Heart left ventricle (tissue), 13 donors: Measurements from ENCODE around the gene RRP1.

ENCODE experiments used
- CTCF ChIP-seq, 12 donors: fragments of 200-600 bp; sonication (generic) in 4 of 12; IDR thresholded peaks; one replicate each; pipeline versions ENCODE4 v1.5.0 to v1.8.0; 2018 to 2022; ENCODE audit warnings: antibody characterized with exemption in 12 of 12, mild to moderate bottlenecking in 5 of 12
- POLR2A ChIP-seq, 2 donors: fragments of 450-650 bp; IDR thresholded peaks; one replicate each; pipeline ENCODE4 v1.6.1; 2017; ENCODE audit warnings: antibody characterized with exemption in 2 of 2, mild to moderate bottlenecking in 2 of 2, moderate library complexity in 2 of 2
- donor health status: ischemic (EF 13 %, LVEDD 7.1; RV severe dilation, severe dysfunction).
- donor health status: DM: no; HTN: yes; CAD: no.
- donor health status: DM: no; HTN: no; CAD: no.
- donor health status: ischemic (EF 25% LVEDD 6.9; RV normal size, moderate dysfunction).
- donor health status: ischemic (EF 25% LVEDD 5.7; RV mildly dilated, moderate dysfunction).
- donor health status: ischemic (EF 35%, LVEDD 5.7; RV mildly dilated, moderate dysfunction).
- donor health status: nonischemic (EF 11% LVEDD 7.7; RV severe dilation, severe dysfunction).
- donor health status: DM: yes; HTN: yes; CAD: no.
- donor health status: PGD.
- donor health status: ischemic (EF 29% LVEDD 5.4; RV normal size, mild dysfunction).
- donor health status: nonischemic (EF 23%, LVEDD 6.1; RV moderate dilation, normal function).

- TF ChIP-seq POLR2A (IDR thresholded peaks at IDR 0.05) (no peak), CTCF (IDR thresholded peaks at IDR 0.05) (no peak)
Observed at GRCh38 chr21:43761886-43762285, 27.5 kb upstream of the RRP1 start.
